ENCODE measurements around the gene STK10.

DNA sequence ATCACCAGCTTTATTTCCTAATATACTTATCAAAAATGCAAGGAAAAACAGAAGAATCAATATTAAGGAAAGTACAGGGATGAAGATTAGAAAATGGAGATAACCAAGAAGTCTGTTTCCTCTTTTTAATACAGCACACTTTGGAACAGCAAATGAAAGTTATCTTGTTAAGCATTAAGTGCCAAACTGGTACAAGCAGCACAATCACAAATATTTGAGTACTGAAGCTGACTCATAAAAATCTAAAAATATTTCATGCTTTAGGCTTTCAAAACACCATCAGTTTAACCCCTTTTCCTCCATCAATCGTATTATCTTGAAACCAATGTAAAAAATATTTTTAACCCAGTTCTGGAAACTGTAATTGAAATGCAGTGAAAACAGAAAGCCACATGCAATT, 184.3 kb downstream of the STK10 start:
- TF ChIP-seq, protein P1, sequence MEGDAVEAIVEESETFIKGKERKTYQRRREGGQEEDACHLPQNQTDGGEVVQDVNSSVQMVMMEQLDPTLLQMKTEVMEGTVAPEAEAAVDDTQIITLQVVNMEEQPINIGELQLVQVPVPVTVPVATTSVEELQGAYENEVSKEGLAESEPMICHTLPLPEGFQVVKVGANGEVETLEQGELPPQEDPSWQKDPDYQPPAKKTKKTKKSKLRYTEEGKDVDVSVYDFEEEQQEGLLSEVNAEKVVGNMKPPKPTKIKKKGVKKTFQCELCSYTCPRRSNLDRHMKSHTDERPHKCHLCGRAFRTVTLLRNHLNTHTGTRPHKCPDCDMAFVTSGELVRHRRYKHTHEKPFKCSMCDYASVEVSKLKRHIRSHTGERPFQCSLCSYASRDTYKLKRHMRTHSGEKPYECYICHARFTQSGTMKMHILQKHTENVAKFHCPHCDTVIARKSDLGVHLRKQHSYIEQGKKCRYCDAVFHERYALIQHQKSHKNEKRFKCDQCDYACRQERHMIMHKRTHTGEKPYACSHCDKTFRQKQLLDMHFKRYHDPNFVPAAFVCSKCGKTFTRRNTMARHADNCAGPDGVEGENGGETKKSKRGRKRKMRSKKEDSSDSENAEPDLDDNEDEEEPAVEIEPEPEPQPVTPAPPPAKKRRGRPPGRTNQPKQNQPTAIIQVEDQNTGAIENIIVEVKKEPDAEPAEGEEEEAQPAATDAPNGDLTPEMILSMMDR (IDR thresholded peaks at IDR 0.05; ENCODE audit: borderline replicate concordance, extremely low read depth, low read length, poor library complexity, severe bottlenecking) = no peak
- TF ChIP-seq EZH2 (IDR thresholded peaks at IDR 0.05; ENCODE audit: borderline replicate concordance, low read depth, low read length, severe bottlenecking) = no peak
